NCI-H1105 (cell line): ENCODE data around the gene SSBP3.

Experiments used
- DNase-seq: peaks from one replicate; lab custom pipeline; 2025; lab: John Stamatoyannopoulos, UW

SSBP3 gene

GRCh38 chr1:54176621-54177327, 229.4 kb downstream of the SSBP3 start:
- DNase-seq = no peak
